NCI-H1436 treated with DMSO at 0.1 percent for 48 hours (cell line): ENCODE results near the gene CDC5L.
"Not testable (repeated sequence)": the region's sequence is repeated elsewhere in the genome, so short reads cannot be mapped to it uniquely, and the experiment has no call there.

Experiments
- DNase-seq: peaks from one replicate; lab custom pipeline; 2025; lab: John Stamatoyannopoulos, UW

Gene CDC5L

DNA sequence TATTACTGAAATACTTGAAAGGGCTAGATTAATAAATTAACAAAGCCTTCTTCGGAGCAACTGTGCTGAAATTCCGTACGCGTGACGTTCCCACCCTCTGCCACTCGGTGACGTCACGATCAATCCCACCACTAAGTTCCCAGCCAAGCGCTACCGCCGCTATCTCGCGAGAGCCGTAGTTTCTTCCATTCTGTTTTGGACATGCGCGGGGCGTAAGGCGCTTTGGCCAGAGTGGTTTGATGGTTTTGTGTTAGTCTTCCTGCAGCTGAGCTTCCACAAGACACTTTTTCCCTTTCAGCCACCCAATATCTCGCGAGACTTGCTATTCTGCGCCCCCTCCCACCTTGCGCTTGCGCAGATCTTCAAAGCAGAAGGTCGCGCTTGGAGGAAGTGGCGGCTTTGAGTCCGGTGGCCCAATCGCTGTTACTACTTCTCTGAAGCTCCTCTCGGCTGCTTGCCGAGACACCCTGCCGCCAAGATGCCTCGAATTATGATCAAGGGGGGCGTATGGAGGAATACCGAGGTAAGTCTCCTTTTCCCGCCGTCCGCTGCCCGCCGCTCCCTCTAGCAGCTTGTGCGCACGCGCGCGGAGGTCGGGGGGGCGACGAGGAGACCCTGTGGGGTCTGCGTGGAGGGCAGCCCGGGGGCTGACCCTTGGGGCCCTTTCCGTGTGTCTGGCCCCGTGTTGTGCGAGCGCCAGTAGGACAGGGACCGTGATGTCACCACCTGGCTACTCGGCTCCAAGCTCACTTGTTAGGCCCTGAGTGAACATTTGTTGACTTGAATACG, at the start of gene CDC5L:
CDC5L (plus strand) TSS at position 361 of the 789 bp plus-strand sequence; CDS start at position 479, 118 bp downstream.
- peak; percentile 93 for DNase-seq

DNA sequence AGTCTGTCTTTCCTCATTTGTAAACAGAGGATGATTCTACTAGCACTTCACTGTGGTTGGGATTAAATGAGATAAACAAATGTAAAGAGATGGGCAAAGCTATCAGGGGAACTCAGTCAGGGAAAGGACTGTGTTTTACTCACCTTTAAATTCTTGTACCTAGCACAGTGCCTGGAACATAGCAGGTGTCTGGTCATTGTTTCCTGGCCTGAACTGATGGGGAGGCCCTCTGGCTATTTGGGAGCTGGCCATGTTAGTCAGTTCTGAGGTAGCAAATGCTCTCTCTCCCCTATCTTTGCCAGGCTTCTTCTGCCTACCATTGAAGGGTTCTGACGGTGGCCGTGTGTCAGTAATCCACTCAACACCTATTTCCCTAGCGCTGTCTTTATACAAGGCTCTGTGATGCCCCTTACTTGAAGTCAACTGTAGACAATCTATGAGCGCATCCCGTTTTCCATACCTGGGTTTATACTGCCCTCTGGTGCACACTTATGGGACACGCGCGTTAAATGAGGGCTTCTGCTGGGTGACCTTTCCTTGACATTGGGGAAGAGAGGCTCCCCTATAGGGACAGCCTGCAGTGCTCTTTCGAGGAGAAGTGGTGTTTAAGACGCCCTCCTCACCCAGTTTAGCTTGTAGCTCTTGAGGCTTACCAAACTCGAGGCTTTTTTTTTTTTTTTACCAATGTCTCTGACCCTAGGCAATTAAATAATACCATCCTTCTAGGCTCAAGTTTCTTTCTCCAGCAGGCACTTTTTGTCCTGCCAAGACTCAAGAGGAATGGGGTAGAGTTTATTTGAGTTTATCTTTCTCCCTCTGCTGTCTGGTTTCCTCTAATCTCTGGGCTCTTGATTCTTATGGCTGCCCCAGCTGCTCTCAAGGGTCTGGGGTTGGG, 49.0 kb upstream of the CDC5L start:
- DNase-seq: peak; percentile 14

DNA sequence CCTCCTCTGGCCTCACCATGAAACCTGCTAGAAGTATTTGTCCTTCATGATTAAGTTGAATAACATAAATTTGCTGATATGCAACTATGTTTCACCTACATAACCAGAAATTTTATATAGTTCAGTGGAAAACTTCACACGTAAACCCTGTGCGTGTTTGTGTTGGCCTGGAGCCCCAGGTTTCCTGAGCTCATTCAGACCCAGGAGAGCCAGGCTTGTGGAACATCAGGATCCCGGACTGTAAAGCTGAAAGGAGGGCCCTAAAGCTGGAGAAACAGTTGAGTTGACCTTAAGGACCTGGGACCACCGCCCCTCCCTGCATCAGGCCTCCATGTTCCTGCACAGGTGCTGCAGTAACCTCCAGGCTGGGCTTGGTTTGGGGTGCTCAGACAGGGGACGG, 48.2 kb upstream of the CDC5L start:
- DNase-seq: no peak

DNA sequence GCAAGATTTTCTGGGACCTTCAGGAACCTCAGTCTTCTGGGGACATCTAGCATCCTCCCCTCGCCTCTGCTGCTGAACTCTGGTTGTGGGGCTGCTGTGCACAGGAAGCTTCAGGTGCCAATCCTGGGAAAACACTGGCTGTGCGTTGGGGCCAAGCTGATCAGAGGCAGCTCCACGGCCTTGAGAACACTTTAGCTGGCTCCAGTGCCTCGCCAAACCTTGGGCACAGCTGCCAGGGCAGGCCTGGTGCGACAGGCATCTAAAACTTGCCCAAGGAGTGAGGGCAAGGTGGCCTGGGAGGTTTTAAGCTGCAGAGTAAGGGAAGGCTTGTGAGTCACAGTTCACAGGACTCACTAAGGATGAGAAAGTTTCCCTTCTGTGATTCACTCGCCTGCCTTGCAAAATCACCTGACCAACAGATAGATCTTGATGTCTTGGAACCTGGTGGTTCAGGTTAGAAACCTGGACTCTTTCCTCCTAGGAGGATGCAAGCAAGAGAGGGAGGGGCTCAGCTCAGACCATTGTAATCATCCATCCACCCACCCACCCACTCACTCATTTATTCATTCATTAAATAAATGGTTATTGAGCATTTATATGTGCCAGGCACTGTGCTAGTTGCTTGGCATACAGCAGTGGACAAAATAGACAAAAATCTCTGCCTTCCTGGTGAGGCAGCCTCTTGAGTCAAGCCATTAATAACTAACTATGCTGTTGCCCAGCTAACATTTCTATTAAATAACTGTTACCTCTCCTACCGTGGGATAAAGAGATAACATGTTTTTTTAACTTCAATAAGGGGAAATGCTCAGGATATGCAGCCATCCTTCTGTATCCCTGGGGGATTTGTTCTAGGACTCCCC, 47.5 kb upstream of the CDC5L start:
- DNase-seq: no peak

DNA sequence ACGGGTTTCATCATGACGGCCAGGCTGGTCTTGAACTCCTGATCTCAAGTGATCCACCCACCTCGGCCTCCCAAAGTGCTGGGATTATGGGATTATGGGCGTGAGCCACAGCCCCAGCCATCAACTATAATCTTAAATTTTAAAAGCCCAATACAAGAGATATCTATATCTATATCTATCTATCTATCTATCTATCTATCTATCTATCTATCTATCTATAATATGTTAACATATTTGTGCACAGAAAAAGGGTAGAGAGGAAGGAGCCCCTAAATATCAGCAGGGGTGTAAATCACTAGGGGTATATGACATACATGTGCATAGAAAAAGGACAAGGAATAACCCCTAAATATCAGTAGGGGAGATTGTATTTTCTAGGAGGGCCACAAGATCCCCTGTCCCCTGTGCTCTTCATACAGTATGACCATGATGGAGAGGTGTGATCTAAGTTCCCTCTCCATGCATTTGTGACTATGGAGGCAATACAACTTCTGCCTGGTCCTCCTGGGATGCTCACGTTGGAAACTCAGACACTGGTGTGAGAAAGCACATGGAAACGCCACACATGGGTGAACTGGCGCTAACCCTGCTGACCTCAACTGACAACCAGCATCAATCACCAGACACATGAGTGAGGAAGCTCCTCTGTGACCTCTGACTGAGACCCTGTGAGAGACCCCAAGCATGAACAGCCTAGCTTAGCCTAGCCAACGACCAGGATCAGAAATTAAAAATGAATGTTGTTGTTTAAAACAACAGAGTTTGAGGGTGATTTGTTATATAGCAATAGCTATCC, 46.2 kb upstream of the CDC5L start:
- no peak for DNase-seq

DNA sequence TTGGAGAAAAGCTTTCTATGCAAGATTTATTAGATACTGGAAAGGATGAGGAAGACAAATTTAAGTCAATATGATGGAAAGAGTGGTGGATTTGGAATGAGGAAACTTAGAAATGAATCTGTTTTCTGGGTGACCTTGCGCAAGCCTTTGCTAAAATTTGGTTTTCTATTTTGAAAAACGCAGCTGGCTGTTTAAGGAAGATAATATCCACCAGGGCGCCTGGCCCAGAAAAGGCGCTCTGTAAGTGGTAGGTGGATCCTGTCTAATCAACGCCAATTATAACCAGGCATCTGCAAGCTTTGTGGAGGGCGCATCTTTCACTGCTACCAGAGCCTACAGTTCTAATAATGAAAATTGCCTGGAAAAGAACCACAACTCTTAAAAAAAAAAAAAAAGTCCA, 45.5 kb upstream of the CDC5L start:
- DNase-seq: peak; percentile 36

DNA sequence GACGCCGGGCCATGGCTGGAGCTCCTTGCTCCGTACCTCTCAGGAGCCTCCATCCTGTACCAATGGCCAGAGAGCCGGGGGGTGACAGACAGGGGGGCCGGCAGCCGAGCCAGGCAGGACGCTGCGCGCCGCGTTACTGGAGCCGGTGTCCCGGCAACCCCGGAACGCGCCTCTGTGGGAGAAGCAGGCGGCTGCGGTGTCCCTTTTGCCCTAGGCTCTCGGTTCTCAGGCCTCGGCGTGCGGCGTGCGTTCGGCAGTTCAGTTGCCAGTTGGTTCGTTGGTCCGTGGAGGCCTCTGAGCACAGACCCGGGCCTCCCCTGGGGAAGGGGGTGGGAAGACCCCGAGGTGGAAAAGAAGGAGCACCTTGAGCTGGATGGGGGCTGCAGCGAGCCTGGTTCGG, 45.0 kb upstream of the CDC5L start, which contains the start of gene SPATS1:
SPATS1 (plus strand) TSS at position 162 of the 400 bp plus-strand sequence. CDS start 446 bp downstream, outside the sequence.
- DNase-seq: no peak

DNA sequence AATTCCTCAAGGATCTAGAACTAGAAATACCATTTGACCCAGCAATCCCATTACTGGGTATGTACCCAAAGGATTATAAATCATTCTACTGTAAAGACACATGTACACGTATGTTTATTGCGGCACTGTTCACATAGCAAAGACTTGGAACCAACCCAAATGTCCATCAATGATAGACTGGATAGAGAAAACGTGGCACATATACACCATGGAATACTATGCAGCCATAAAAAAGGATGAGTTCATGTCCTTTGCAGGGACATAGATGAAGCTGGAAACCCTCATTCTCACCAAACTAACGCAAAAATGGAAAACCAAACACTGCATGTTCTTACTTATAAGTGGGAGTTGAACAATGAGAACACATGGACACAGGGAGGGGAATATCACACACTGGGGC, 40.7 kb upstream of the CDC5L start:
- DNase-seq: not testable (repeated sequence)

DNA sequence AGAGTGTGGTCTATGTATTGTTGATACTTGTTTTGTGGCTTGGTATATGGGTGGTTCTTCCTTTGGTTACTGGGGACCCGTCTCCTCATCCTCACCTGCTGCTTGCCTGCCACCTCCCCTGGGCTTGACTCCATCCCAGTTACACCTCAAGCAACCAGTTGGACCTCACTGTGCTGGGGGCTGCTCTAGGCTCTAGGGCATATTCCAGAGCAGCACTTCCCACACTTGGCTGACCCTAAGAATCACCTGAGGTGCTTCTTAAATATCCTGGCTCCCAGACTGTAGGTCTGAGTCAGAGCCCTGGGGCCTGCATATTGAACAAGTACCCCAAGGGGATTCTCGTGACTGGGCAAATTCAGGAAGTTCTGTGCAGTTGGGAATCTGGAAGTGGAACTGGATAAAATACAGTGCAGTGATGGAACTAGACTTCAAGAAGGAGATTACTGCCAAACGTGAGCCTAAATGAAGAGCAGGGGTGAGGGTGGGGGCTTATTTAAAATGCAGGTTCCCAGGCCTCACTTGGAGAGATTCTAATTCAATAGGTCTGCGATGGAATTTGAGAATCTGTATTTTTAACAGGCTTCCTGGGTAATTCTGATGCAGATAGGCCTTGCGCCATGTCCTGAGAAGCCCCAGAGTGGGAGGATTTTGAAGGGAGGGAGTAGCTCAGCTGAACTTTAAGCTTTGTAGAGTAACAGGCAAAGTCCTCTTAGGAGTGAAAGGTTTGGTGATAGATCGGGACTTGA, 37.4 kb upstream of the CDC5L start:
- no peak for DNase-seq

DNA sequence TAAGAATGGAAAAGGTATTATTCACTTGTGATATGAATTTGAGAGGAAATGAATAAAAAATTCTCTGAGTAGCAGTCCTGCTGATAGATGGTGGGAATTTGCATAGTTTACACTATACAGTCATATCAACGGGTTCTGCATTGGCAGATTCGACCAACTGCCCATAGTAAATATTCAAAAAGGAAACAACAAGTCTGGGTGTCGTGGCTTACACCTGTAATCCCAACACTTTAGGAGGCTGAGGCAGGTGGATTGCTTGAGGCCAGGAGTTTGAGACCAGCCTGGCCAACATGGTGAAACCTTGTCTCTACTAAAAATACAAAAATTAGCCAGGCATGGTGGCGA, 36.9 kb upstream of the CDC5L start:
- DNase-seq: not testable (repeated sequence)

DNA sequence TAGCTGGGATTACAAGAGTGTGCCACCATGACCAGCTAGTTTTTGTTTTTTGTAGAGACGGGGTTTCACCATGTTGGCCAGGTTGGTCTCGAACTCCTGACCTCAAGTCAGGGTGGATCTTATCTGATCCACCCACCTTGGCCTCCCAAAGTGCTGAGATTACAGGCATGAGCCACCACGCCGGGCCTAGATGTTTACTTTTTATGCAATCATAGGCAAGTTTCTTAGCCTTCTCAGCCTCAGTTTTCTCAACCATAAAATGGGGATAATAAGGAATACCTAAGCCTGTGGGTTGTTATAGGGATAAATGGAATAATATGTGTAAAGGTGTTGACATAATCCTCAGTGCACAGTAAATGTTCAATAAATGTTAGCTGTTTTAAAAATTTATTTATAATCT, 35.2 kb upstream of the CDC5L start:
- DNase-seq: no peak

DNA sequence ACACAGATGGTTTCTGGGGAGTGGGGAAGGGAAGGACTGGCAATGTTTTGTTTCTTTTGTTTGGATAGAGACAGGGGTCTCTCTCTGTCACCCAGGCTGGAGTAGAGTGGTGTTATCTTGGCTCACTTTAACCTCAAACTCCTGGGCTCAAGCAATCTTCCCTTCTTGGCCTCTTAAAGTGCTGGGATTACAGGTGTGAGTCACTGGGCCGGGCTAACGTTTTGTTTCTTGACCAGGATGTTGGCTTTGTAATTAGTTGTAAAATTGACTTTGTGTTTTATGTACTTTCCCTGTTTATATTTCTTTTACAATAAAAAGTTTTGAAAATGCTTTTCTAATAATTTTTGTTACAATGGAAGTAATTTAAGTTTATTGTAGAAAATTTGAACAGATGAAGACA, 34.2 kb upstream of the CDC5L start:
- no peak for DNase-seq

DNA sequence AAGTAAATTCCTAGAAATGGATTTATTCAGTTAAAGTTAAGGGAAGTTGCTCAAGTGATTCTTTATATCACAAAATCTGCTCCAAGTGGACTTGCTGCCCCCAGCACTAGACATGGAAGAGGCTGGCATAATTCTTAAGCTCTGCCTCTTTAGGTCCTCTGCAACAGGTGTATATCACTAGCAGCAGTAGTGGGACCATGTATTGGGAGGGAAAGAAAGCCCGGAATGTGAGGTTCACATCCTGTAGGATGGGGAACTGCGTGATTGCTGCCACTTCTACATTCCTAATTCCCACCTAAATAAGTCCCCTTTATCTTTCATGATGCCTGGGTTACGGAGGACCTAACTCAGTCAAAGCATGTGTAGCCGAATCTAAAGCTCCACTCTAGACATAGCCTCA, 31.9 kb upstream of the CDC5L start:
- DNase-seq: no peak

DNA sequence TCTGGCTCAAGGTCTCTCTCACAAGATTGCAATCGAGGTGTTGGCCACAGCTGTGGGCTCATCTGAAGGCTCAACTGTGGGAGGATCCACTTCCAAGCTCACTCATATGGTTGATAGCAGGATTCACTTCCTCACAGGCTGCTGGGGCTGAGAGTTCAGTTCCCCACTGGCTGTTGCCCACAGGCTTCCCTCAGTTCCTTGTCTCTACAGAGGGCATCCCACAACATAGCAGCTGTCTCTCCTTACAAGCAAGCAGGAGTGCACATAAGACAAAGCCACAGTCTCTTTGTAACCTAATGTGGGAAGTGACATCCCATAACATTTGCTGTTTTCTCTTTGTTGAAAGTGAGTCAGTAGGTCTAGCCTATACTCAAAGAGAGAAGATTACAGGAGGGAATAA, 31.0 kb upstream of the CDC5L start:
- DNase-seq: no peak

DNA sequence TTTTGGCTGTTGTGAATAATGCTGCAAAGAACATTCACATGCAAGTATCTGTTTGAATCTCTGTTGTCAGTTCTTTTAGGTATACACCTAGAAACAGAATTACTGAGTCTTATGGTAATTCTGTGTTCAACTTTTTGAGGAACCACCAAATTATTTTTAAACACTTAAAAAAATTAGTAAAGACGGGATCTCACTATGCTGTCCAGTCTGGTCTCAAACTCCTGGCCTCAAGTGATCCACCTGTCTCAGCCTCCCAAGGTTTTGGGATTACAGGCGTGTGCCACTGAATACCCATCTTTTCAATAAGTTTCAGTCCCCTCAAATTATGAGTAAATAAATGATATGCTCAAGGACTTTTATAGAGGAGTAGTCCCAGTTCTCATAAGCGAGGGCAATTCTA, 27.5 kb upstream of the CDC5L start:
- DNase-seq: no peak

DNA sequence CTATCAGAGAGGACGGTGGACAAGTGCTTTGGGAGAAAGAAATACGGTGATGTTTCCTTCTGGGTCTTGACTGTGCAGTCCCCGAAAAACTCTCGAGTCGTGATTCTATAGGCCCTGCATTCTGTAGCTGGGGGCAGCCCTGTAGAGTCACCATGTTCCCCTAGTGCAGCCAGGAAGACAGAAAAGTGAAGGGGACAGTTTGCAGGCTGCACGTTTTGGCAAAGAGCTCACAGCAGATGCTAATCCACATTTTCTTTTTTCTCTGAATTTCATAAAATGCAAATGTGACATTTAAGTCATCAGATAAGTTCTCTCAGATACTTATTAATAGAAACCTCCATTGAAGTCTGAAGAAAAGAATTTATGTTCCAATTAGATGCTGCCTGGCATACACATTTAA, 25.6 kb upstream of the CDC5L start:
- DNase-seq: no peak

DNA sequence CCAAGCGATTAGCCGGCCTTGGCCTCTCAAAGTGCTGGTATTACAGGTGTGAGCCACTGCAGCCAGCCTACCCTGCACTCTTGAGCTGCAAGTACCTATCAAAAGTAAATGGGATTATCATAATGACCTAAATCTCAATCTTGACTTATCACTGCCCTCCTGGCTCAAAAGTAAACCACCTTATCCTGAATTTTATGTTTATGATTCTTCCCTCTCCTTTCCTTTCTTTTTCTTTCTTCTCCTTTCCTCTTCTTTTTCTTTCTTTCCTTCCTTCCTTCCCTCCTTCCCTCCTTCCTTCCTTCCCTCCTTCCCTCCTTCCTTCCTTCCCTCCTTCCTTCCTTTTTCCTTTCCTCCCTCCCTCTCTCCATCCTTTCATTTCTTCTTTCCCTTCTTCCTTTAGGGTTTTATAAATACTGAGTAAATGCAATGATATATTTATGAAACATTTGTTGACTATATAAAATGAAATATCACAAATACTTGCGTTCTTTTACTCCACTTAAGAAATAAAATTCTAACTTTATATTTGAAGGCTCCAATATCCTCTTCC, 24.1 kb upstream of the CDC5L start:
- DNase-seq: no peak

DNA sequence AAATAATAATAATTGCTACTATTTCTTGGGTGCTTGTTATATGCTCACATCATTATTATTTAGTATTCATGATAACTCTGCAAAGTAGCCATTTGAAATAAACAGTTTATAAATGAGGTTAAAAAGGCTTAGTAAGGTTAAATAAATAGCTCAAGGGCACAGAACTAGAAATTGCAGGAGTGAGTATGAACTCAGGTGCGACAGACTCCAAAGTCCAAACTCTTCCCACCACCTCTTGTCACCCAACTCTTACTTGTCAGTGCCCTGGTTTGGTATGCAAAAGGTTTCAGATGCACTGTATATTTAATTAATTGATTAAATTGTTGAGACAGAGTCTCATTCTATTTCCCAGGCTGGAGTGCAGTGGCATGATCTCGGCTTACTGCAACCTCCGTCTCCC, 20.7 kb upstream of the CDC5L start:
- no peak for DNase-seq

DNA sequence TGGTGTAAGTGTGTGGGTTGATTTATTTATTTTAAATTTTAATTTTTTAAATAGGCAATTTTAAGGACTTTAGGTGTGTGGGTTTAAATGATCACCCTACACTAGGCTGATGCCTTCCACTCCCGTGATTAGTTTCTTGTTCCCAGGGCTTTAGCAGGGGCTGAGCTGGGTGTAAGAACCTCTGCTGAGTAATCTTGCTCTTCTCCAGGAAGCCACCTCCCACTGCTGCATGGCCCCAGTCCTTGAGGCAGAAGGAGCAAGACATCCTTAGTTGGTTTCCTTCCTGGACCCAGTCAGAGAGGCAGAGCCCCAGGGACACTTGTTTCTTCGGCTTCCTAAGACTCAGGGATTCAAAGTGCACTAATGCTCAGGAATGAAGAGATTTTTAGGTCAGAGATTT, 19.8 kb upstream of the CDC5L start:
- DNase-seq: no peak

DNA sequence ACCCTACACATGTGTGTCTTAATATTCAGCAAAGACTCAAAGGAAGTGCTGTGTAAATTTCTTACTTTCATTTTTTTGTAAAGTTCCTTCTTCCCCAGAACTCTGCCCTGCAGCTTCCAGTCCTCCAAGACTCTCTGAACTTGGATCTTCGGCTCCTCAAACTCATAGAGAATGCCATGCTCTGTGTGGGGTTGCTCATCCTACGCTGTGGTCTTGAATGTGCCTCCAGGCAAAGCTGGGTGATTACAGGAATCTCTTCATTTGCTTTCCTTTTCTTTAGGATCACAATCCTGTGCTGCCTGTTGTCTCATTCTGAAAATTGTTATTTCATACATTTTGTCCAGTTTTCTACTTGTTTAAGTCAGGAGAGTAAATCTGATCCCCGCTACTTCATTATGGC, 14.5 kb upstream of the CDC5L start:
- DNase-seq: no peak
